GM12891 (cell line): ENCODE data around the gene TTLL6.

Source experiments
- DNase-seq: peaks from one replicate; pipeline ENCODE4 v3.0.0; 2011; ENCODE audit warnings: low spot score; ENCODE audit not compliant: insufficient read length
- FAIRE-seq: peaks from 2 replicates; lab custom pipeline; 2011; peaks lifted over from hg19 to GRCh38; lab: Jason Lieb, UNC
- PAX5 ChIP-seq: IDR thresholded peaks from 2 replicates; pipeline ENCODE4 v1.6.1; 2011; ENCODE audit warnings: low read length, moderate library complexity, mild to moderate bottlenecking; ENCODE audit not compliant: insufficient read depth, severe bottlenecking
- POLR2A ChIP-seq: IDR thresholded peaks from 2 replicates; pipeline ENCODE4 v1.6.1; 2011; ENCODE audit warnings: low read depth, low read length, control low read depth
- POLR2AphosphoS5 ChIP-seq: IDR thresholded peaks from 2 replicates; pipeline ENCODE4 v1.6.1; 2011; ENCODE audit warnings: low read depth, low read length, control low read depth
- POU2F2 ChIP-seq: IDR thresholded peaks from 2 replicates; pipeline ENCODE4 v1.6.1; 2011; ENCODE audit warnings: low read depth, mild to moderate bottlenecking, control low read depth, low read length, moderate library complexity
- SPI1 ChIP-seq: IDR thresholded peaks from 2 replicates; pipeline ENCODE4 v1.6.1; 2011; ENCODE audit warnings: low read depth, low read length, control low read depth
- TAF1 ChIP-seq: IDR thresholded peaks from 2 replicates; pipeline ENCODE4 v1.6.1; 2011; ENCODE audit warnings: low read depth, low read length, control low read depth

TTLL6 gene

GRCh38 chr17:48726916-48727286 lies 90.1 kb downstream of the TTLL6 start:
- FAIRE-seq (no peak), DNase-seq (no peak)
- TF ChIP-seq POLR2A (no peak), TAF1 (no peak), POLR2AphosphoS5 (no peak), POU2F2 (no peak), SPI1 (no peak), PAX5 (no peak)

GRCh38 chr17:48726114-48726915 lies 90.7 kb downstream of the TTLL6 start:
- DNase-seq: no peak
- TF ChIP-seq PAX5 (no peak), POU2F2 (no peak), SPI1 (no peak), POLR2AphosphoS5 (no peak), TAF1 (no peak), POLR2A (no peak)
- FAIRE-seq: no peak

GRCh38 chr17:48725288-48726064 lies 91.6 kb downstream of the TTLL6 start:
- FAIRE-seq (no peak), DNase-seq (no peak)
- no peak for TF ChIP-seq POU2F2
- TF ChIP-seq SPI1: no peak
- TF ChIP-seq POLR2A: no peak
- no peak for TF ChIP-seq TAF1
- no peak for TF ChIP-seq POLR2AphosphoS5

- DNase-seq (no peak), FAIRE-seq (no peak)
- no peak for TF ChIP-seq POLR2A
- TF ChIP-seq SPI1: no peak
- no peak for TF ChIP-seq PAX5
- no peak for TF ChIP-seq TAF1
- TF ChIP-seq POLR2AphosphoS5: no peak
- TF ChIP-seq POU2F2: no peak
Observed at GRCh38 chr17:48725004-48725287, 92.1 kb downstream of the TTLL6 start.

- FAIRE-seq: peak; percentile 71
- no peak for TF ChIP-seq SPI1
- TF ChIP-seq POLR2A: no peak
- no peak for TF ChIP-seq POLR2AphosphoS5
- TF ChIP-seq POU2F2: no peak
- no peak for TF ChIP-seq PAX5
- TF ChIP-seq TAF1: no peak
- no peak for DNase-seq
Observed at GRCh38 chr17:48724251-48725003, 92.6 kb downstream of the TTLL6 start.

- DNase-seq (no peak), FAIRE-seq (peak; percentile 40)
- TF ChIP-seq POLR2A (no peak), TAF1 (no peak), POU2F2 (no peak), PAX5 (no peak), SPI1 (no peak), POLR2AphosphoS5 (no peak)
Observed at GRCh38 chr17:48723423-48724250, 93.4 kb downstream of the TTLL6 start.

- TF ChIP-seq TAF1 (no peak), PAX5 (no peak), POLR2AphosphoS5 (no peak), SPI1 (no peak), POLR2A (no peak), POU2F2 (no peak)
- DNase-seq (no peak), FAIRE-seq (no peak)
Observed at GRCh38 chr17:48722915-48723422, 94.1 kb downstream of the TTLL6 start, which contains the start of gene PRAC2. Gene PRAC2 (plus strand): TSS chr17:48723185. CDS start chr17:48724411, 1,226 bp downstream.

GRCh38 chr17:48722201-48722907 lies 94.7 kb downstream of the TTLL6 start, which contains the start of gene PRAC1:
Gene PRAC1 (minus strand): TSS chr17:48722518. CDS start chr17:48722392, 126 bp downstream.
- TF ChIP-seq POLR2A (no peak), SPI1 (no peak), POLR2AphosphoS5 (no peak), PAX5 (no peak), POU2F2 (no peak), TAF1 (no peak)
- DNase-seq (no peak), FAIRE-seq (no peak)

GRCh38 chr17:48721009-48721402 lies 96.0 kb downstream of the TTLL6 start:
- DNase-seq (no peak), FAIRE-seq (no peak)
- no peak for TF ChIP-seq SPI1
- no peak for TF ChIP-seq POLR2AphosphoS5
- TF ChIP-seq POU2F2: no peak
- no peak for TF ChIP-seq PAX5
- TF ChIP-seq TAF1: no peak
- TF ChIP-seq POLR2A: no peak
